Tibial nerve (tissue), 4 donors: ENCODE results near the gene PCDHGB3. TPM values are rescaled to one million over a fixed set of nuclear protein-coding genes. Genes with fewer than 3 reads are reported as not detected.
"Not testable (repeated sequence)": the region's sequence is repeated elsewhere in the genome, so short reads cannot be mapped to it uniquely, and the experiment has no call there.

Experiments used
- DNase-seq, 2 donors: peaks; one replicate each; pipeline ENCODE4 v3.0.0-alpha.2; 2019; ENCODE audit warnings: low spot score in 2 of 2
- H3K27ac ChIP-seq, 4 donors: fragments of 200-600 bp; sonication (generic) in 3 of 4; one replicate each; pipeline ENCODE4 v1.5.1; 2017 to 2019; ENCODE audit warnings: mild to moderate bottlenecking in 1 of 4
- H3K27me3 ChIP-seq, 2 donors: fragments of 200-600 bp; sonication (generic) in 1 of 2; one replicate each; pipeline versions ENCODE4 v1.5.1 to v1.6.0; 2017 to 2019
- H3K36me3 ChIP-seq, 3 donors: fragments of 200-600 bp; sonication (generic); one replicate each; pipeline ENCODE4 v1.5.1; 2018 to 2019
- H3K4me1 ChIP-seq, 4 donors: fragments of 200-600 bp; sonication (generic) in 3 of 4; one replicate each; pipeline ENCODE4 v1.5.1; 2017 to 2019
- H3K4me3 ChIP-seq, 4 donors: fragments of 200-600 bp; sonication (generic) in 3 of 4; one replicate each; pipeline ENCODE4 v1.5.1; 2017 to 2019; ENCODE audit warnings: mild to moderate bottlenecking in 1 of 4, moderate library complexity in 1 of 4
- H3K9me3 ChIP-seq, 4 donors: fragments of 200-600 bp; sonication (generic) in 3 of 4; one replicate each; pipeline ENCODE4 v1.5.1; 2017 to 2019
- EP300 ChIP-seq, 2 donors: sonication (generic); formaldehyde crosslinking; IDR thresholded peaks; one replicate each; pipeline ENCODE4 v1.6.1; 2017; ENCODE audit warnings: antibody characterized with exemption in 2 of 2, mild to moderate bottlenecking in 1 of 2
- POLR2A ChIP-seq, 2 donors: fragments of 450-650 bp; IDR thresholded peaks; one replicate each; pipeline ENCODE4 v1.6.1; 2017; ENCODE audit warnings: antibody characterized with exemption in 2 of 2, mild to moderate bottlenecking in 2 of 2, moderate library complexity in 2 of 2
- WGBS, 2 donors: methylation state at CpG; one replicate each; pipeline ENCODE4 v1.1.5; 2018; 5-methylcytosine and 5-hydroxymethylcytosine counted together
- total RNA-seq, 4 donors: library from RNA; depleted of rRNA; stranded (reverse); fragments of >200 nt; gene quantifications; one replicate each; pipeline ENCODE4 v1.1.0, GENCODE V29; 2016
- TF ChIP-seq, protein P1 (sequence below), 5 experiments: fragments of 200-600 bp in 3 of 5; fragments of 450-650 bp in 2 of 5; sonication (generic) in 3 of 5; IDR thresholded peaks; one replicate each; pipeline ENCODE4 v1.5.1; 2016 to 2019; ENCODE audit warnings: antibody characterized with exemption in 5 of 5, mild to moderate bottlenecking in 3 of 5, moderate library complexity in 2 of 5

PCDHGB3 gene
- total RNA-seq, 4 donors from 2014 or later, result 7.8 to 12.4 (median 10.1) TPM

DNA sequence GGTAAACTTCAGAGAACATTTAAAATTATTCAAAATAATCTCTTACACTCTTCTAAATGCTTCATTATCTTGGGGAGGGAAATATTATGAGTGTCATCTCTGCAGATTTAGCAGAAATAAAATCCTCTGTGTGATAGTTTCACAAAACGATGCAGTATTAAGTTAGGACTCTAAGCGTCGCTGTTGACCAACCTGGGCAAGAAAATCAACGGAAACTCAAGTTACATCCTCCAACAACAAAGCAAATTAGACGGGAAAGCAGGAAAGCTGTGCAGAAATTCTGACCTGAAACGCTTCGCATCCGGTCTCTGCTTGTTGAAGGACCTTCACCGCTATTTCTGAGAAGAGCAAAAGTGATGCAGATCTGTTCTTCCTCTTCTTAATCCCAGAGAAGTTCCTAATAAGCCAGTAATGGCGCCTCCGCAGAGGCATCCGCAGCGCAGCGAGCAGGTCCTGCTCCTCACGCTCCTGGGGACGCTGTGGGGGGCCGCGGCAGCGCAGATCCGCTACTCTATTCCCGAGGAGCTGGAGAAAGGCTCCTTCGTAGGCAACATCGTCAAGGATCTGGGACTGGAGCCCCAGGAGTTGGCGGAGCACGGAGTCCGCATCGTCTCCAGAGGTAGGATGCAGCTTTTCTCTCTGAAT is 3.8 kb downstream of the PCDHGB3 start, which contains the start of gene PCDHGA6:
PCDHGA6 (plus strand) TSS at position 219 of the 645 bp plus-strand sequence; CDS start at position 412, 193 bp downstream.
- TF ChIP-seq POLR2A (IDR thresholded peaks at IDR 0.05), result no peak
- TF ChIP-seq, protein P1, sequence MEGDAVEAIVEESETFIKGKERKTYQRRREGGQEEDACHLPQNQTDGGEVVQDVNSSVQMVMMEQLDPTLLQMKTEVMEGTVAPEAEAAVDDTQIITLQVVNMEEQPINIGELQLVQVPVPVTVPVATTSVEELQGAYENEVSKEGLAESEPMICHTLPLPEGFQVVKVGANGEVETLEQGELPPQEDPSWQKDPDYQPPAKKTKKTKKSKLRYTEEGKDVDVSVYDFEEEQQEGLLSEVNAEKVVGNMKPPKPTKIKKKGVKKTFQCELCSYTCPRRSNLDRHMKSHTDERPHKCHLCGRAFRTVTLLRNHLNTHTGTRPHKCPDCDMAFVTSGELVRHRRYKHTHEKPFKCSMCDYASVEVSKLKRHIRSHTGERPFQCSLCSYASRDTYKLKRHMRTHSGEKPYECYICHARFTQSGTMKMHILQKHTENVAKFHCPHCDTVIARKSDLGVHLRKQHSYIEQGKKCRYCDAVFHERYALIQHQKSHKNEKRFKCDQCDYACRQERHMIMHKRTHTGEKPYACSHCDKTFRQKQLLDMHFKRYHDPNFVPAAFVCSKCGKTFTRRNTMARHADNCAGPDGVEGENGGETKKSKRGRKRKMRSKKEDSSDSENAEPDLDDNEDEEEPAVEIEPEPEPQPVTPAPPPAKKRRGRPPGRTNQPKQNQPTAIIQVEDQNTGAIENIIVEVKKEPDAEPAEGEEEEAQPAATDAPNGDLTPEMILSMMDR (IDR thresholded peaks at IDR 0.05), result peak in 1 of 5 experiments; percentile 22
- H3K9me3 ChIP-seq, result peaks cover 0 to 99% (median 49%) of the 10 kb centered on the region in 4 donors
- H3K4me1 ChIP-seq, result no peaks in the 10 kb centered on the region
- 15 to 23% methylated on average over 24 to 27 of the region's 27 CpGs for WGBS, 2 donors
- H3K27me3 ChIP-seq, result no peaks in the 10 kb centered on the region
- H3K27ac ChIP-seq, result no peak within 1 kb of the TSS
- no peak for DNase-seq
- H3K36me3 ChIP-seq, result peaks cover 0 to 32% (median 0%) of the 10 kb centered on the region in 3 donors
- H3K4me3 ChIP-seq, result peak within 1 kb of the TSS in 2 of 4 donors; percentile 3 to 29

DNA sequence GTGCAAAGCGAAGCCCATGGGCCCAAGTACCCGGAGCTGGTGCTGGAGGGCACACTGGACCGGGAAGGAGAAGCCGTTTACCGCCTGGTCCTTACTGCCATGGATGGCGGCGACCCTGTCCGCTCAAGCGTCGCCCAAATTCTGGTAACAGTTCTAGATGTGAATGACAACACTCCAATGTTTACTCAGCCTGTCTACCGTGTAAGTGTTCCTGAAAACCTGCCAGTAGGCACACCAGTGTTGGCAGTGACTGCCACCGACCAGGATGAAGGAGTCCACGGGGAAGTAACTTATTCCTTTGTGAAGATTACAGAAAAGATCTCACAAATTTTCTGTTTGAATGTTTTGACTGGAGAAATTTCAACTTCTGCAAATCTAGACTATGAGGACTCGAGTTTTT is 4.6 kb downstream of the PCDHGB3 start:
- WGBS, 2 donors, result 58 to 68% methylated on average over 14 of the region's 14 CpGs
- TF ChIP-seq, protein P1 (IDR thresholded peaks at IDR 0.05), result no peak
- TF ChIP-seq EP300 (IDR thresholded peaks at IDR 0.05) (no peak), POLR2A (IDR thresholded peaks at IDR 0.05) (no peak)
- Histone ChIP-seq H3K27ac (no peak overlapping the region), H3K36me3 (peaks cover 0 to 35% (median 0%) of the 10 kb centered on the region in 3 donors), H3K9me3 (peaks cover 0 to 99% (median 51%) of the 10 kb centered on the region in 4 donors), H3K4me3 (no peak overlapping the region), H3K4me1 (no peaks in the 10 kb centered on the region), H3K27me3 (no peaks in the 10 kb centered on the region)
- DNase-seq, result no peak

DNA sequence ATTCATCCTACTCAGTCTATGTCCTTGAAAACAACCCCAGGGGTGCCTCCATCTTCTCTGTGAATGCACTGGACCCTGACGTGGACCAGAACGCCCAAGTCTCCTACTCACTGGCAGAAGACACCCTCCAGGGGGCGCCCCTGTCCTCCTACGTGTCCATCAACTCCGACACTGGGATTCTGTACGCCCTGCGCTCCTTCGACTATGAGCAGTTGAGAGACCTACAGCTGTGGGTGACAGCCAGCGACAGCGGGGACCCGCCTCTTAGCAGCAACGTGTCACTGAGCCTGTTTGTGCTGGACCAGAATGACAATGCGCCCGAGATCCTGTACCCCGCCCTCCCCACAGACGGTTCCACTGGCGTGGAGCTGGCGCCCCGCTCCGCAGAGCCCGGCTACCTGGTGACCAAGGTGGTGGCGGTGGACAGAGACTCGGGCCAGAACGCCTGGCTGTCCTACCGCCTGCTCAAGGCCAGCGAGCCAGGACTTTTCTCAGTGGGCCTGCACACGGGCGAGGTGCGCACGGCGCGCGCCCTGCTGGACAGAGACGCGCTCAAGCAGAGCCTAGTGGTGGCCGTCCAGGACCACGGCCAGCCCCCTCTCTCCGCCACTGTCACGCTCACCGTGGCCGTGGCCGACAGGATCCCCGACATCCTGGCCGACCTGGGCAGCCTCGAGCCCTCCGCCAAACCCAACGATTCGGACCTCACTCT is 5.6 kb downstream of the PCDHGB3 start:
- not testable (repeated sequence) for H3K27ac ChIP-seq, DNase-seq, H3K27me3 ChIP-seq, H3K4me3 ChIP-seq, H3K4me1 ChIP-seq
- peaks cover 0 to 99% (median 48%) of the 10 kb centered on the region in 4 donors for H3K9me3 ChIP-seq
- 38 to 63% methylated on average over 12 to 37 of the region's 48 CpGs for WGBS, 2 donors
- H3K36me3 ChIP-seq, result peaks cover 0 to 31% (median 0%) of the 10 kb centered on the region in 3 donors

DNA sequence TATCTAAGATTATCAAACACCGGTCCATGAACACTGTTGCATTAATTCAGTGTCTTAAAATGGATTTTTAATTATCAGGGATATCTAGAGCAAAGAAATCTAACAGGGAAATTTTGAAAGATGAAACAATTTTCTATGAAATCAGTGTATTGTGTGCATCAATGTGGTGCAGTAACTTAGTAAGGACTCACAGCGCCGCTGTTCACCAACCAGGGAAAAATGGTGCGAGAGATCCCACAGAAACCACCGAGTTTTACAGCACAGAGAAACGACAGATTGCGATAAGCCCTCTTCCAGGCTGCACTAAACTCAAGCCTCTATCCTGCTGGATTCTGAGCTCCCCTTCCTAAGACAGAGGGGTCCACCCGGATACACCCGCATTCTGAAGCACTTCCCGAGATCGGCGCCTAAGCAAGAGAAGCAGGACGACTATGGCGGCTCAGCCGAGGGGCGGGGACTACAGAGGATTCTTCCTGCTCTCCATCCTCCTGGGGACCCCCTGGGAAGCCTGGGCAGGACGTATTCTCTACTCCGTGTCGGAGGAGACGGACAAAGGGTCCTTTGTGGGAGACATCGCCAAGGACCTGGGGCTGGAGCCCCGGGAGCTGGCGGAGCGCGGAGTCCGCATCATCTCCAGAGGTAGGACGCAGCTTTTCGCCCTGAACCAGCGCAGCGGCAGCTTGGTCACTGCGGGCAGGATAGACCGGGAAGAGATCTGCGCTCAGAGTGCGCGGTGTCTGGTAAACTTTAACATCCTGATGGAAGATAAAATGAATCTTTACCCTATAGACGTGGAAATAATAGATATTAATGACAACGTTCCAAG is 12.6 kb downstream of the PCDHGB3 start, which contains the start of gene PCDHGA7:
PCDHGA7 (plus strand) TSS at position 274 of the 826 bp plus-strand sequence; CDS start at position 432, 158 bp downstream.
- TF ChIP-seq EP300 (IDR thresholded peaks at IDR 0.05), result no peak
- Histone ChIP-seq H3K4me1 (no peaks in the 10 kb centered on the region), H3K27me3 (no peaks in the 10 kb centered on the region), H3K36me3 (peaks cover 0 to 40% (median 0%) of the 10 kb centered on the region in 3 donors), H3K9me3 (peaks cover 0 to 100% (median 48%) of the 10 kb centered on the region in 4 donors), H3K4me3 (peak within 1 kb of the TSS in 1 of 4 donors; percentile 21), H3K27ac (no peak within 1 kb of the TSS)
- DNase-seq, result no peak
- 19 to 20% methylated on average over 32 to 36 of the region's 37 CpGs for WGBS, 2 donors

DNA sequence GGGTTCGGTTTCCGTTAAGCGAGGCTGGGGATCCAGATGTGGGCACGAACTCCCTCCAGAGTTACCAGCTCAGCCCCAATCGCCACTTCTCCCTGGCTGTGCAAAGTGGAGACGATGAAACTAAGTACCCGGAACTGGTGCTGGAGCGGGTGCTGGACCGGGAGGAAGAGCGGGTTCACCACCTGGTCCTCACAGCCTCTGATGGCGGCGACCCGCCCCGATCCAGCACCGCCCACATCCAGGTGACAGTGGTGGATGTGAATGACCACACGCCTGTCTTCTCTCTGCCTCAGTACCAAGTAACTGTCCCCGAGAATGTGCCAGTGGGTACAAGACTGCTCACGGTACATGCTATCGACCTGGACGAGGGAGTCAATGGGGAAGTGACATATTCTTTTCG is 13.3 kb downstream of the PCDHGB3 start:
- Histone ChIP-seq H3K36me3 (peaks cover 0 to 40% (median 0%) of the 10 kb centered on the region in 3 donors), H3K4me3 (no peak overlapping the region), H3K27ac (no peak overlapping the region), H3K27me3 (no peaks in the 10 kb centered on the region), H3K9me3 (peaks cover 0 to 97% (median 46%) of the 10 kb centered on the region in 4 donors), H3K4me1 (no peaks in the 10 kb centered on the region)
- TF ChIP-seq EP300 (IDR thresholded peaks at IDR 0.05) (no peak), POLR2A (IDR thresholded peaks at IDR 0.05) (no peak)
- TF ChIP-seq, protein P1 (IDR thresholded peaks at IDR 0.05), result no peak
- DNase-seq, result no peak
- WGBS, 2 donors, result 37 to 48% methylated on average over 21 of the region's 21 CpGs
